Endothelial cell of umbilical vein (primary cell): ENCODE measurements around the gene ATP5IF1. TPM values are rescaled to one million over a fixed set of nuclear protein-coding genes. Genes with fewer than 3 reads are reported as not detected.

Experiments
- BruUV-seq: library from RNA; stranded (reverse); fragments of 400-500 nt; replicated peaks from 2 replicates; lab custom pipeline; 2021; lab: Mats Ljungman, UMichigan
- CTCF ChIA-PET: fragments of 300-600, 350-600 bp; sonication (Branson Sonifier 250); formaldehyde crosslinking; loops from one replicate; lab custom pipeline; 2021; ENCODE audit warnings: antibody characterized with exemption, inconsistent platforms; lab: Charles Lee
- POLR2A ChIA-PET: fragments of 300-600, 350-600 bp; sonication (Branson Sonifier 250); formaldehyde crosslinking; loops from one replicate; lab custom pipeline; 2021; ENCODE audit warnings: antibody characterized with exemption, inconsistent platforms; lab: Charles Lee
- DNase-seq: peaks from one replicate; pipeline ENCODE4 v3.0.0-alpha.2; 2011; ENCODE audit warnings: low read depth, low spot score
- FAIRE-seq: peaks from 2 replicates; lab custom pipeline; 2011; peaks lifted over from hg19 to GRCh38; lab: Jason Lieb, UNC
- H2AFZ ChIP-seq: 2 replicates; pipeline ENCODE4 v1.6.0; 2012; ENCODE audit warnings: low read depth, low read length, control low read depth, inconsistent platforms
- H3K27ac ChIP-seq: 2 replicates; pipeline ENCODE4 v1.5.1; 2011; ENCODE audit warnings: low read depth, mild to moderate bottlenecking, control low read depth, low read length, moderate library complexity; ENCODE audit not compliant: insufficient read depth
- H3K27me3 ChIP-seq, 2 experiments: 2 replicates each; pipeline versions ENCODE4 v1.6.0 to v1.6.1; 2011; ENCODE audit warnings: low read length in 2 of 2, mixed read lengths in 1 of 2; ENCODE audit not compliant: control insufficient read depth in 2 of 2, insufficient read depth in 2 of 2
- H3K36me3 ChIP-seq, 2 experiments: 2 replicates in 1 of 2; 3 replicates in 1 of 2; pipeline ENCODE4 v1.5.1; 2011; ENCODE audit warnings: low read length in 2 of 2, mild to moderate bottlenecking in 1 of 2, moderate library complexity in 1 of 2; ENCODE audit not compliant: control insufficient read depth in 2 of 2, insufficient read depth in 2 of 2; ENCODE audit errors: extremely low read depth in 1 of 2
- H3K4me1 ChIP-seq: 3 replicates; pipeline ENCODE4 v1.5.1; 2011; ENCODE audit warnings: mild to moderate bottlenecking, low read length; ENCODE audit not compliant: control insufficient read depth, insufficient read depth; ENCODE audit errors: extremely low read depth
- H3K4me2 ChIP-seq: 2 replicates; pipeline ENCODE4 v1.6.1; 2011; ENCODE audit warnings: low read length, control low read depth, mixed read lengths; ENCODE audit not compliant: insufficient read depth
- H3K4me3 ChIP-seq, 3 experiments: fragments of 200-600 bp in 1 of 3; sonication (generic), shearing (Covaris generic) in 1 of 3; replicated peaks in 1 of 3; 2 replicates each; pipeline ENCODE4 v1.5.1; 2011 to 2016; ENCODE audit warnings: control low read depth in 3 of 3, low read length in 3 of 3, mild to moderate bottlenecking in 2 of 3, inconsistent platforms in 1 of 3, low read depth in 1 of 3, moderate library complexity in 1 of 3; ENCODE audit not compliant: insufficient read depth in 1 of 3
- H3K79me2 ChIP-seq: 2 replicates; pipeline ENCODE4 v1.6.0; 2012; ENCODE audit warnings: low read length, inconsistent platforms; ENCODE audit not compliant: control insufficient read depth, insufficient read depth
- H3K9ac ChIP-seq: replicated peaks from 2 replicates; pipeline ENCODE3; 2011; ENCODE audit warnings: low read length, control low read depth; ENCODE audit not compliant: insufficient read depth; ENCODE audit errors: extremely low read depth
- H3K9me1 ChIP-seq: replicated peaks from 3 replicates; pipeline ENCODE4 v1.6.0; 2011; ENCODE audit warnings: mild to moderate bottlenecking, low read length; ENCODE audit not compliant: control insufficient read depth, insufficient read depth; ENCODE audit errors: extremely low read depth
- H3K9me3 ChIP-seq: replicated peaks from 2 replicates; pipeline ENCODE4 v1.5.1; 2012; ENCODE audit warnings: low read length, inconsistent platforms; ENCODE audit not compliant: control insufficient read depth, insufficient read depth
- H4K20me1 ChIP-seq: replicated peaks from 2 replicates; pipeline ENCODE3; 2011; ENCODE audit warnings: mild to moderate bottlenecking, low read length; ENCODE audit not compliant: control insufficient read depth, insufficient read depth; ENCODE audit errors: extremely low read depth
- CTCF ChIP-seq, 2 donors: IDR thresholded peaks; 1 replicate in 1 of 2; 2 replicates in 1 of 2; pipeline ENCODE4 v1.5.1; 2011; ENCODE audit warnings: low read length in 2 of 2, mild to moderate bottlenecking in 2 of 2, moderate library complexity in 2 of 2, control low read depth in 1 of 2, inconsistent platforms in 1 of 2, low read depth in 1 of 2; ENCODE audit not compliant: insufficient read depth in 1 of 2; ENCODE audit errors: extremely low read depth in 1 of 2
- EZH2 ChIP-seq: IDR thresholded peaks from 2 replicates; pipeline ENCODE4 v1.6.1; 2012; ENCODE audit warnings: borderline replicate concordance, low read depth, mild to moderate bottlenecking, moderate library complexity, low read length, inconsistent platforms; ENCODE audit not compliant: severe bottlenecking
- FOS ChIP-seq: IDR thresholded peaks from 2 replicates; pipeline ENCODE4 v1.6.1; 2011; ENCODE audit warnings: mild to moderate bottlenecking, low read length, moderate library complexity, borderline replicate concordance; ENCODE audit not compliant: insufficient read depth
- GATA2 ChIP-seq: IDR thresholded peaks from 2 replicates; pipeline ENCODE4 v1.7.0; 2011; ENCODE audit warnings: low read depth, mild to moderate bottlenecking, moderate library complexity, mixed read lengths, low read length; ENCODE audit not compliant: insufficient read length, insufficient read depth
- JUN ChIP-seq: IDR thresholded peaks from 2 replicates; pipeline ENCODE4 v1.6.1; 2011; ENCODE audit warnings: borderline replicate concordance, low read depth; ENCODE audit not compliant: insufficient read length, insufficient read depth
- MAX ChIP-seq: IDR thresholded peaks from 2 replicates; pipeline ENCODE4 v1.6.1; 2011; ENCODE audit not compliant: insufficient read depth, insufficient read length
- MYC ChIP-seq: IDR thresholded peaks from one replicate; pipeline ENCODE4 v1.6.1; 2011; ENCODE audit warnings: mild to moderate bottlenecking, low read depth, low read length
- POLR2A ChIP-seq: IDR thresholded peaks from 2 replicates; pipeline ENCODE4 v1.6.1; 2012; ENCODE audit warnings: low read depth, mild to moderate bottlenecking, control low read depth, low read length
- POLR2AphosphoS5 ChIP-seq: IDR thresholded peaks from 2 replicates; pipeline ENCODE4 v1.6.1; 2012; ENCODE audit warnings: low read depth, mild to moderate bottlenecking, control low read depth, low read length, moderate library complexity; ENCODE audit not compliant: insufficient read depth
- dilution Hi-C: fragments of 300-500 bp; cut with MboI; formaldehyde crosslinking; loops from one replicate; pipeline ENCODE4 v1.15.0; 2019; ENCODE audit warnings: low sequenced_read_pairs; ENCODE audit not compliant: extremely low pct_ligation_motif_present
- intact Hi-C: fragments of 100-400 bp; cut with micrococcal nuclease; formaldehyde crosslinking; loops from one replicate; pipeline ENCODE4 v1.10.0; 2022
- polyA plus RNA-seq, 4 experiments: library from polyadenylated mRNA; depleted of rRNA in 3 of 4; stranded (reverse) in 3 of 4; unstranded in 1 of 4; fragments of >200 nt; gene quantifications; 2 replicates each; pipeline versions ENCODE4 v1.2.1 to v1.2.3, GENCODE V29; 2011 to 2012; ENCODE audit warnings: missing spikeins in 1 of 4
- total RNA-seq: library from RNA; stranded (reverse); gene quantifications from 2 replicates; pipeline ENCODE4 v1.2.3, GENCODE V29; 2021

Gene ATP5IF1
- total and polyA plus RNA-seq, 2 donors (not counting 3 experiments of a cell fraction or from before 2014, with no cell fraction given): 133 to 243 TPM

GRCh38 chr1:28257736-28258135 is 21.8 kb downstream of the ATP5IF1 start:
- dilution Hi-C loops: loop anchor here (25.0 kb wide), 1 partner anchor 355 kb away; no protein-coding TSS in a partner anchor
- no peak overlapping the region for H3K9ac ChIP-seq
- no peak for FAIRE-seq
- H3K79me2 ChIP-seq: peaks cover 27% of the 10 kb centered on the region
- H3K4me1 ChIP-seq: peaks cover 12% of the 10 kb centered on the region
- H4K20me1 ChIP-seq: peaks cover 7% of the 10 kb centered on the region
- intact Hi-C loops: loop anchor here (2.0 kb wide), 2 partner anchors 25 to 71 kb away; partner anchors contain the start of genes DNAJC8 and MED18
- H3K9me1 ChIP-seq: no peaks in the 10 kb centered on the region
- no peak overlapping the region for H3K4me3 ChIP-seq
- no peak overlapping the region for H2AFZ ChIP-seq
- no peak for DNase-seq
- no peaks in the 10 kb centered on the region for H3K9me3 ChIP-seq
- ChIA-PET CTCF (interaction anchor here (0.7 to 6.1 kb wide), 4 partner anchors 9 to 1108 kb away, joined by 3 to 73 read pairs (median 4); partner anchors contain the start of gene MED18), POLR2A (interaction anchor here (0.7 to 1.2 kb wide), 3 partner anchors 9 to 324 kb away, joined by 3 to 7 read pairs (median 4); no protein-coding TSS in a partner anchor)
- no peak for TF ChIP-seq JUN
- no peak for TF ChIP-seq FOS
- no peak for TF ChIP-seq EZH2
- no peak for TF ChIP-seq MAX
- no peak for TF ChIP-seq MYC
- TF ChIP-seq POLR2A: no peak
- no peak for TF ChIP-seq CTCF (IDR thresholded peaks at IDR 0.05; ENCODE audit: extremely low read depth in 1 of 2, insufficient read depth in 1 of 2, low read depth in 1 of 2, low read length in 2 of 2)
- no peak for TF ChIP-seq GATA2
- TF ChIP-seq POLR2AphosphoS5: no peak
- BruUV-seq: no TSS peak
- H3K36me3 ChIP-seq: no peaks in the 10 kb centered on the region
- H3K4me2 ChIP-seq: no peak overlapping the region
- H3K27ac ChIP-seq: no peak overlapping the region
- H3K27me3 ChIP-seq: peaks cover 0 to 3% of the 10 kb centered on the region in 2 experiments
